ENCODE data around the gene TSFM.

TSFM gene

GRCh38 chr12:57763881-57764661 is 18.5 kb upstream of the TSFM start:
- Histone ChIP-seq H3K36me3 (ENCODE audit: control insufficient read depth, insufficient read depth, low read length) (peaks cover 1% of the 10 kb centered on the region; the same call in 1 of the 2 replicates), H3K27ac (ENCODE audit: low read length) (no peak overlapping the region), H3K4me1 (ENCODE audit: control insufficient read depth, insufficient read depth, low read length) (peaks cover 3% of the 10 kb centered on the region; the same call in 1 of the 2 replicates), H3K27me3 (ENCODE audit: control insufficient read depth, insufficient read depth, low read length) (peaks cover 28% of the 10 kb centered on the region), H3K4me3 (ENCODE audit: low read length) (no peak overlapping the region), H3K9me3 (ENCODE audit: control insufficient read depth, insufficient read depth, low read length) (no peaks in the 10 kb centered on the region)
- no peak for DNase-seq (ENCODE audit: low read depth, low spot score)
- no CpG with 5 or more reads among the region's 6 CpGs for WGBS (ENCODE audit: insufficient coverage, insufficient read length)

GRCh38 chr12:57764662-57765002 is 18.0 kb upstream of the TSFM start:
- DNase-seq (ENCODE audit: low read depth, low spot score): no peak
- H3K9me3 ChIP-seq (ENCODE audit: control insufficient read depth, insufficient read depth, low read length): no peaks in the 10 kb centered on the region
- H3K27ac ChIP-seq (ENCODE audit: low read length): no peak overlapping the region
- WGBS (ENCODE audit: insufficient coverage, insufficient read length): no CpG with 5 or more reads among the region's 17 CpGs
- H3K4me3 ChIP-seq (ENCODE audit: low read length): peak overlapping the region; percentile 46; the same call in 1 of the 2 replicates
- peaks cover 28% of the 10 kb centered on the region for H3K27me3 ChIP-seq (ENCODE audit: control insufficient read depth, insufficient read depth, low read length)
- peaks cover 7% of the 10 kb centered on the region; the same call in 1 of the 2 replicates for H3K36me3 ChIP-seq (ENCODE audit: control insufficient read depth, insufficient read depth, low read length)
- H3K4me1 ChIP-seq (ENCODE audit: control insufficient read depth, insufficient read depth, low read length): peaks cover 3% of the 10 kb centered on the region; the same call in 1 of the 2 replicates

DNA sequence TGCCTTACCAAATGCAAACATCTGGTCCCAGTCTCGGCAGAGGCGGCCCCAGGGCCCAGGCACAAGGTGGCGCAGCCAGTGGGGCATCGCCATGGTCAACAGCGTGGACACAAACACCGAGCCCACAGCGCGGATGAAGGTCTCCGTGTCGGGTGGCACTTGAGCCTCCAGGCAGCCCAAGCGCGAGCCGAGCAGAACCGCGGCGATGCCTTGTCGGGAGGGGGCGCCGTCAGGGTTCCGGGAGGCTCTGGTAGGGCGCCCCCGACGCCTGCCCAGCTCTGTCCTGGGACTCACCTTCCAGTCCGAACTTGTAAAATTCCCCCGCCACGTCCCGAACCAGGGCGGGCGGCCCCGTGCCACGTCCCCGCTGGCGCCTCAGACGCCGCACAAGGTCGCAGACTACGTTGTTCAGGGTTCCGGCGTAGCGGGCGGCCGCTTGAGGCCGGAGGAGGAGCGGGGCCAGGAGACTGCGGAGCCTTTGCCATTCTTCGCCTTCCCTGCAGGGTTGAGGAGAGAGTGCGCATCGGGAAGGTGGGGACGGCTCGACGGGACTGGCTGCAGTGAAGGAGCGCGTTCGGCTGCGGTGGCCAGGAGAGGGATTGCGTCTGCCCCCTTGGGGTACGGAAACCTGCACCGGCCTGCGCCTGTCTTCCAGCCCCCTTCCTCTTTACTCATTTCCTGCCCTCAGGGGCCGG is 17.4 kb upstream of the TSFM start:
- no peak for DNase-seq (ENCODE audit: low read depth, low spot score)
- Histone ChIP-seq H3K27ac (ENCODE audit: low read length) (no peak overlapping the region), H3K4me1 (ENCODE audit: control insufficient read depth, insufficient read depth, low read length) (peaks cover 3% of the 10 kb centered on the region; the same call in 1 of the 2 replicates), H3K36me3 (ENCODE audit: control insufficient read depth, insufficient read depth, low read length) (peaks cover 7% of the 10 kb centered on the region; the same call in 1 of the 2 replicates), H3K27me3 (ENCODE audit: control insufficient read depth, insufficient read depth, low read length) (peaks cover 28% of the 10 kb centered on the region), H3K4me3 (ENCODE audit: low read length) (peak overlapping the region; percentile 46; the same call in 1 of the 2 replicates), H3K9me3 (ENCODE audit: control insufficient read depth, insufficient read depth, low read length) (no peaks in the 10 kb centered on the region)
- no CpG with 5 or more reads among the region's 60 CpGs for WGBS (ENCODE audit: insufficient coverage, insufficient read length)

GRCh38 chr12:57765698-57766463 is 16.7 kb upstream of the TSFM start:
- Histone ChIP-seq H3K4me1 (ENCODE audit: control insufficient read depth, insufficient read depth, low read length) (peaks cover 3% of the 10 kb centered on the region; the same call in 1 of the 2 replicates), H3K27ac (ENCODE audit: low read length) (no peak overlapping the region), H3K9me3 (ENCODE audit: control insufficient read depth, insufficient read depth, low read length) (no peaks in the 10 kb centered on the region), H3K4me3 (ENCODE audit: low read length) (peak overlapping the region; percentile 46; the same call in 1 of the 2 replicates), H3K27me3 (ENCODE audit: control insufficient read depth, insufficient read depth, low read length) (peaks cover 28% of the 10 kb centered on the region), H3K36me3 (ENCODE audit: control insufficient read depth, insufficient read depth, low read length) (peaks cover 7% of the 10 kb centered on the region; the same call in 1 of the 2 replicates)
- no peak for DNase-seq (ENCODE audit: low read depth, low spot score)
- WGBS (ENCODE audit: insufficient coverage, insufficient read length): no CpG with 5 or more reads among the region's 40 CpGs

DNA sequence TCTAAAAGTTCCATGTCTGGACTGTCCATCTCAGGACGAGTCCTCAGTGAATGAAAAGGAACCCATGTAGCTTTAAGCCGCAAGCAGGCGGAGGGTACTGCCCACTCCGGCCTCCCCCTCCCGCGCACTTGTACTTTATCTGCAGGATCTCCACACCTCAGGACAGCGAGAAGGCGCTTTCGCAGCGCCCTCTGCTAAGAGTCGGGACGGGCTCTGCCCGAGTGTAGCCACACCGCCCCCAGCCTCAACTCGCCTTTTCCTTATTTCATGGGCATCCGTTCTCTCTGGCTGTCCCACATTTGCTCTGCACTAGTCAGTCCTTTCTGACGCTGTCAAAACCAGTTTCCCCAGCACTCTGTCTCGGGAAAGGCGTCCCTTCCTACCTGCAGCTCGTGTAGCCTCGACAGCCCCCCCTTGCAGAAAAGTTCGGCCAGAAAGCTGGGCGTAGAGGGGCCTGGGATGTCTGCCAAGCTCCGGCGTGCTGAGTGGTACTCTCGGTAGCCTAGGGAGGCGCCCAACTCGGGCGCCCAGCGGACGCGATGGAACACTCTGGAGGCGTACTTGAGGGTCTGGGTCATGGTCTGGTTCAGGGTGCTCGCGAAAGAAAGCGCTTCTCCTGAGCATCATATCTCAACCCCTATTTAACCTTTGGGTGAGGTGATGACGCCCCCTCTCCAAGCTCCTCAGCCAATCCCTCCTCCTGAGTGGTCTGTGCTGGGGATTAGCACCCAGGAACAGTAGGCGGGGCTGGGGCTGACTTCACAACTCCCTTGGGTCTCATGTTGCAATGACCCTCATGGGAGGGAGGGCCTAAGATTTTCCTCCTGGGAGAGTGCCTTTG is 15.9 kb upstream of the TSFM start, which contains the start of gene CYP27B1:
Gene CYP27B1 (minus strand): TSS at position 615 of the 841 bp plus-strand sequence. CDS start 37 bp downstream, at position 578.
- no peak for DNase-seq (ENCODE audit: low read depth, low spot score)
- Histone ChIP-seq H3K27ac (ENCODE audit: low read length) (no peak within 1 kb of the TSS), H3K9me3 (ENCODE audit: control insufficient read depth, insufficient read depth, low read length) (no peaks in the 10 kb centered on the region), H3K4me3 (ENCODE audit: low read length) (peak within 1 kb of the TSS; percentile 46; the same call in 1 of the 2 replicates), H3K4me1 (ENCODE audit: control insufficient read depth, insufficient read depth, low read length) (peaks cover 4% of the 10 kb centered on the region), H3K36me3 (ENCODE audit: control insufficient read depth, insufficient read depth, low read length) (peaks cover 7% of the 10 kb centered on the region; the same call in 1 of the 2 replicates), H3K27me3 (ENCODE audit: control insufficient read depth, insufficient read depth, low read length) (peaks cover 28% of the 10 kb centered on the region)
- no CpG with 5 or more reads among the region's 38 CpGs for WGBS (ENCODE audit: insufficient coverage, insufficient read length)

- Histone ChIP-seq H3K27ac (ENCODE audit: low read length) (no peak overlapping the region), H3K36me3 (ENCODE audit: control insufficient read depth, insufficient read depth, low read length) (peaks cover 7% of the 10 kb centered on the region; the same call in 1 of the 2 replicates), H3K4me3 (ENCODE audit: low read length) (no peak overlapping the region), H3K4me1 (ENCODE audit: control insufficient read depth, insufficient read depth, low read length) (peaks cover 4% of the 10 kb centered on the region), H3K9me3 (ENCODE audit: control insufficient read depth, insufficient read depth, low read length) (no peaks in the 10 kb centered on the region), H3K27me3 (ENCODE audit: control insufficient read depth, insufficient read depth, low read length) (peaks cover 28% of the 10 kb centered on the region)
- DNase-seq (ENCODE audit: low read depth, low spot score): no peak
These were observed 15.3 kb upstream of the TSFM start for GRCh38 chr12:57767305-57767698.

DNA sequence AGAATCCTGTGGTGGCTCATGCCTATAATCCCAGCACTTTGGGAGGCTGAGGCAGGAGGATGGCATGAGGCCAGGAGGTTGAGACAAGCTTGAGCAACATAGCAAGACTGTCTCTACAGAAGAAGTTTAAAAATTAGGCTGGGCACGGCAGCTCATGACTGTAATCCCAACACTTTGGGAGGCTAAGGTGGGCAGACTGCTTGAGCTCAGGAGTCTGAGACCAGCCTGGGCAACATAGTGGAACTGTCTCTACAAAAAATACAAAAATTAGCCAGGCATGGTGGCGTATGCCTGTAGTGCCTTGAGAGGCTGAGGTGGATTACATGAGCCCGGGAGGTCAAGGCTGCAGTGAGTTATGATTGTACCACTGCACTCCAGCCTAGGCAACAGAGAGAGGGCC is 14.7 kb upstream of the TSFM start:
- Histone ChIP-seq H3K27me3 (ENCODE audit: control insufficient read depth, insufficient read depth, low read length) (peaks cover 26% of the 10 kb centered on the region), H3K4me3 (ENCODE audit: low read length) (no peak overlapping the region), H3K9me3 (ENCODE audit: control insufficient read depth, insufficient read depth, low read length) (no peaks in the 10 kb centered on the region), H3K36me3 (ENCODE audit: control insufficient read depth, insufficient read depth, low read length) (peaks cover 7% of the 10 kb centered on the region; the same call in 1 of the 2 replicates), H3K27ac (ENCODE audit: low read length) (no peak overlapping the region), H3K4me1 (ENCODE audit: control insufficient read depth, insufficient read depth, low read length) (peaks cover 4% of the 10 kb centered on the region)
- WGBS (ENCODE audit: insufficient coverage, insufficient read length): no CpG with 5 or more reads among the region's 3 CpGs
- DNase-seq (ENCODE audit: low read depth, low spot score): no peak

- Histone ChIP-seq H3K27ac (ENCODE audit: low read length) (no peak overlapping the region), H3K27me3 (ENCODE audit: control insufficient read depth, insufficient read depth, low read length) (peaks cover 21% of the 10 kb centered on the region), H3K4me3 (ENCODE audit: low read length) (no peak overlapping the region), H3K4me1 (ENCODE audit: control insufficient read depth, insufficient read depth, low read length) (peaks cover 4% of the 10 kb centered on the region; the same call in 1 of the 2 replicates), H3K36me3 (ENCODE audit: control insufficient read depth, insufficient read depth, low read length) (peaks cover 7% of the 10 kb centered on the region; the same call in 1 of the 2 replicates), H3K9me3 (ENCODE audit: control insufficient read depth, insufficient read depth, low read length) (no peaks in the 10 kb centered on the region)
- no CpG with 5 or more reads among the region's 11 CpGs for WGBS (ENCODE audit: insufficient coverage, insufficient read length)
- DNase-seq (ENCODE audit: low read depth, low spot score): no peak
These were observed 13.0 kb upstream of the TSFM start for GRCh38 chr12:57769594-57769993.

DNA sequence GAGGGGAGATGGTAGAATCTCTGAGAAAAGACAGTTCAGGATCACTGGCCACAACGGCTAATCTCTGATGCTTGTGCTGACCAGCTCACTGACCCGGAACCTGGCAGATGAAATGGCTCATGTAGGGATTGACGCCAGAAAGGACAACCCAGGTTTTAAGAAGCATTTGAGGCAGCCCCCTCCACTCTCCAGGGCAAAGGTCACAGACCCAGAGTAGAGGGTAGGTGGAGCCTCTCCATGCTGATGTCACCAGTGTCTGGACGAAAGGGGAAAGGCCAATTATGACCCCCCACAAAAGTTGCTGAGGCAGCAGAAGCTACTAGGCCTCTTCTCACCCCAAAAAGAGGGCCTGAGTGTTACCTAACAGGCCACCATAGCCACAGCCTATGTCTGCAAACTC is 11.9 kb upstream of the TSFM start:
- no CpG with 5 or more reads among the region's 4 CpGs for WGBS (ENCODE audit: insufficient coverage, insufficient read length)
- DNase-seq (ENCODE audit: low read depth, low spot score): no peak
- H3K9me3 ChIP-seq (ENCODE audit: control insufficient read depth, insufficient read depth, low read length): no peaks in the 10 kb centered on the region
- H3K27me3 ChIP-seq (ENCODE audit: control insufficient read depth, insufficient read depth, low read length): peaks cover 11% of the 10 kb centered on the region
- H3K27ac ChIP-seq (ENCODE audit: low read length): no peak overlapping the region
- H3K4me3 ChIP-seq (ENCODE audit: low read length): no peak overlapping the region
- peaks cover 3% of the 10 kb centered on the region; the same call in 1 of the 2 replicates for H3K4me1 ChIP-seq (ENCODE audit: control insufficient read depth, insufficient read depth, low read length)
- peaks cover 7% of the 10 kb centered on the region; the same call in 1 of the 2 replicates for H3K36me3 ChIP-seq (ENCODE audit: control insufficient read depth, insufficient read depth, low read length)
